KMS-11 (cell line): Measurements from ENCODE around the gene SMIM33.

Source experiments
- H2AFZ ChIP-seq: fragments of 200-600 bp; sonication (generic); 2 replicates; pipeline ENCODE4 v1.6.1; 2016; ENCODE audit warnings: antibody characterized with exemption, mixed run types, low read depth
- H3K27ac ChIP-seq: fragments of 200-600 bp; sonication (generic); 2 replicates; pipeline ENCODE4 v1.6.1; 2016; ENCODE audit warnings: mild to moderate bottlenecking, mixed run types
- H3K27me3 ChIP-seq: fragments of 200-600 bp; sonication (generic); 2 replicates; pipeline ENCODE4 v1.6.1; 2017; ENCODE audit warnings: mild to moderate bottlenecking, low read depth, mixed run types, moderate library complexity; ENCODE audit not compliant: insufficient read depth
- H3K36me3 ChIP-seq: fragments of 200-600 bp; sonication (generic); 2 replicates; pipeline ENCODE4 v1.6.1; 2017; ENCODE audit warnings: mild to moderate bottlenecking, mixed run types; ENCODE audit not compliant: insufficient read depth
- H3K4me1 ChIP-seq: fragments of 200-600 bp; sonication (generic); 2 replicates; pipeline ENCODE4 v1.6.1; 2016; ENCODE audit warnings: mild to moderate bottlenecking, low read depth, mixed run types; ENCODE audit not compliant: poor library complexity, severe bottlenecking
- H3K4me2 ChIP-seq: fragments of 200-600 bp; sonication (generic); 2 replicates; pipeline ENCODE4 v1.7.0; 2016; ENCODE audit warnings: mild to moderate bottlenecking, mixed run types
- H3K4me3 ChIP-seq: fragments of 200-600 bp; sonication (generic); IDR thresholded peaks from 2 replicates; pipeline ENCODE4 v1.6.1; 2017; ENCODE audit warnings: low read depth, low read length, mixed read lengths; ENCODE audit not compliant: insufficient read depth
- H3K79me2 ChIP-seq: fragments of 200-600 bp; sonication (generic); 2 replicates; pipeline ENCODE4 v1.6.1; 2016; ENCODE audit warnings: low read depth, mixed run types; ENCODE audit not compliant: insufficient read depth
- H3K9ac ChIP-seq: fragments of 200-600 bp; sonication (generic); 2 replicates; pipeline ENCODE4 v1.6.1; 2016; ENCODE audit warnings: mild to moderate bottlenecking, mixed run types
- H4K20me1 ChIP-seq: fragments of 200-600 bp; sonication (generic); 2 replicates; pipeline ENCODE4 v1.6.1; 2016; ENCODE audit warnings: mild to moderate bottlenecking, mixed run types; ENCODE audit not compliant: insufficient read depth
- CTCF ChIP-seq: fragments of 200-600 bp; sonication (generic); conservative IDR thresholded peaks from 2 replicates; pipeline ENCODE4 v1.6.1; 2017; ENCODE audit warnings: low read depth, mild to moderate bottlenecking, antibody characterized with exemption, low read length, moderate library complexity, mixed read lengths

SMIM33 gene

GRCh38 chr5:139517683-139518564 is 47.1 kb downstream of the SMIM33 start:
- peak overlapping the region; percentile 80 for H2AFZ ChIP-seq
- H3K4me3 ChIP-seq = no peak overlapping the region
- H3K36me3 ChIP-seq = no peaks in the 10 kb centered on the region
- peak; percentile 84 for TF ChIP-seq CTCF
- H3K79me2 ChIP-seq = no peaks in the 10 kb centered on the region
- peak overlapping the region; percentile 72 for H3K9ac ChIP-seq
- H3K27me3 ChIP-seq = no peaks in the 10 kb centered on the region
- H3K4me1 ChIP-seq = peaks cover 25% of the 10 kb centered on the region
- peak overlapping the region; percentile 36 for H3K27ac ChIP-seq
- peak overlapping the region; percentile 44 for H3K4me2 ChIP-seq
- H4K20me1 ChIP-seq = no peaks in the 10 kb centered on the region
